GM12872 (cell line): Measurements from ENCODE around the gene USP37.

ENCODE experiments used
- CTCF ChIP-seq: IDR thresholded peaks from 3 replicates; pipeline ENCODE4 v1.5.1; 2011; ENCODE audit warnings: low read depth, mild to moderate bottlenecking, low read length, moderate library complexity; ENCODE audit not compliant: insufficient read depth

USP37 gene

GRCh38 chr2:218418717-218419458 lies 149.3 kb downstream of the USP37 start, which contains the start of gene VIL1:
Gene VIL1, plus strand, starts transcription at chr2:218419123. Its CDS starts 4,656 bp downstream, at chr2:218423779.
- TF ChIP-seq CTCF = no peak

- no peak for TF ChIP-seq CTCF
Observed at GRCh38 chr2:218418321-218418716, 149.8 kb downstream of the USP37 start.

GRCh38 chr2:218407717-218408116 lies 160.4 kb downstream of the USP37 start:
- no peak for TF ChIP-seq CTCF

- TF ChIP-seq CTCF = no peak
Observed at GRCh38 chr2:218406949-218407618, 161.1 kb downstream of the USP37 start.

GRCh38 chr2:218406209-218406948 lies 161.8 kb downstream of the USP37 start:
- TF ChIP-seq CTCF = peak; percentile 81

GRCh38 chr2:218405746-218406208 lies 162.4 kb downstream of the USP37 start:
- no peak for TF ChIP-seq CTCF
